Globus pallidus (tissue), 1 donor: ENCODE results near the gene RAI1.

Source experiments
- DNase-seq: peaks from one replicate; pipeline ENCODE4 v3.0.0-alpha.2; 2015; ENCODE audit warnings: low spot score

The RAI1 gene

GRCh38 chr17:17786998-17787397, 105.7 kb downstream of the RAI1 start:
- no peak for DNase-seq

GRCh38 chr17:17787568-17787967, 106.3 kb downstream of the RAI1 start:
- no peak for DNase-seq

- no peak for DNase-seq
Observed at GRCh38 chr17:17788967-17789366, 107.7 kb downstream of the RAI1 start.

GRCh38 chr17:17789410-17789809, 108.2 kb downstream of the RAI1 start:
- DNase-seq, result no peak

- no peak for DNase-seq
Observed at GRCh38 chr17:17789828-17790636, 108.8 kb downstream of the RAI1 start.

- no peak for DNase-seq
Observed at GRCh38 chr17:17790637-17791464, 109.6 kb downstream of the RAI1 start.

GRCh38 chr17:17792037-17792550, 110.8 kb downstream of the RAI1 start:
- no peak for DNase-seq

- peak; percentile 57 for DNase-seq
Observed at GRCh38 chr17:17792551-17793377, 111.5 kb downstream of the RAI1 start.

- DNase-seq, result no peak
Observed at GRCh38 chr17:17793378-17794214, 112.3 kb downstream of the RAI1 start.

GRCh38 chr17:17794382-17794781, 113.1 kb downstream of the RAI1 start:
- DNase-seq, result no peak

GRCh38 chr17:17795296-17795695, 114.0 kb downstream of the RAI1 start:
- no peak for DNase-seq

- DNase-seq, result no peak
Observed at GRCh38 chr17:17795946-17796786, 114.9 kb downstream of the RAI1 start.

GRCh38 chr17:17796787-17797061, 115.5 kb downstream of the RAI1 start:
- DNase-seq, result no peak

- DNase-seq, result no peak
Observed at GRCh38 chr17:17797119-17797809, 116.0 kb downstream of the RAI1 start.

- no peak for DNase-seq
Observed at GRCh38 chr17:17798010-17798556, 116.8 kb downstream of the RAI1 start.

- no peak for DNase-seq
Observed at GRCh38 chr17:17798573-17799255, 117.5 kb downstream of the RAI1 start.

GRCh38 chr17:17800504-17801021, 119.3 kb downstream of the RAI1 start:
- no peak for DNase-seq

- peak; percentile 73 for DNase-seq
Observed at GRCh38 chr17:17801800-17802481, 120.7 kb downstream of the RAI1 start.
